Suprapubic skin (tissue), 3 donors: ENCODE results near the gene ALDH18A1.

Source experiments
- POLR2A ChIP-seq, 2 donors: fragments of 450-650 bp; IDR thresholded peaks; one replicate each; pipeline ENCODE4 v1.6.1; 2017; ENCODE audit warnings: antibody characterized with exemption in 2 of 2, mild to moderate bottlenecking in 2 of 2, moderate library complexity in 2 of 2
- TF ChIP-seq, protein P1 (sequence below), 2 donors: fragments of 200-600 bp in 1 of 2; fragments of 450-650 bp in 1 of 2; sonication (generic) in 1 of 2; IDR thresholded peaks; one replicate each; pipeline ENCODE4 v1.5.1; 2016 to 2019; ENCODE audit warnings: antibody characterized with exemption in 2 of 2, mild to moderate bottlenecking in 1 of 2, moderate library complexity in 1 of 2

- TF ChIP-seq, protein P1, sequence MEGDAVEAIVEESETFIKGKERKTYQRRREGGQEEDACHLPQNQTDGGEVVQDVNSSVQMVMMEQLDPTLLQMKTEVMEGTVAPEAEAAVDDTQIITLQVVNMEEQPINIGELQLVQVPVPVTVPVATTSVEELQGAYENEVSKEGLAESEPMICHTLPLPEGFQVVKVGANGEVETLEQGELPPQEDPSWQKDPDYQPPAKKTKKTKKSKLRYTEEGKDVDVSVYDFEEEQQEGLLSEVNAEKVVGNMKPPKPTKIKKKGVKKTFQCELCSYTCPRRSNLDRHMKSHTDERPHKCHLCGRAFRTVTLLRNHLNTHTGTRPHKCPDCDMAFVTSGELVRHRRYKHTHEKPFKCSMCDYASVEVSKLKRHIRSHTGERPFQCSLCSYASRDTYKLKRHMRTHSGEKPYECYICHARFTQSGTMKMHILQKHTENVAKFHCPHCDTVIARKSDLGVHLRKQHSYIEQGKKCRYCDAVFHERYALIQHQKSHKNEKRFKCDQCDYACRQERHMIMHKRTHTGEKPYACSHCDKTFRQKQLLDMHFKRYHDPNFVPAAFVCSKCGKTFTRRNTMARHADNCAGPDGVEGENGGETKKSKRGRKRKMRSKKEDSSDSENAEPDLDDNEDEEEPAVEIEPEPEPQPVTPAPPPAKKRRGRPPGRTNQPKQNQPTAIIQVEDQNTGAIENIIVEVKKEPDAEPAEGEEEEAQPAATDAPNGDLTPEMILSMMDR (IDR thresholded peaks at IDR 0.05): no peak
- no peak for TF ChIP-seq POLR2A (IDR thresholded peaks at IDR 0.05)
Measured at GRCh38 chr10:95605163-95605562, 51.3 kb downstream of the ALDH18A1 start.
